ENCODE data around the gene ANKHD1.

The ANKHD1 gene

GRCh38 chr5:140371356-140372151, 30.1 kb upstream of the ANKHD1 start:
- no peak for DNase-seq (ENCODE audit: low read depth in 2 of 2)

- DNase-seq (ENCODE audit: low read depth in 2 of 2) = peak; percentile 9 to 10
These were observed 28.6 kb upstream of the ANKHD1 start for GRCh38 chr5:140372971-140373487.

- no peak for DNase-seq (ENCODE audit: low read depth in 2 of 2)
These were observed 20.3 kb upstream of the ANKHD1 start for GRCh38 chr5:140381351-140381750.

- DNase-seq (ENCODE audit: low read depth in 2 of 2) = no peak
These were observed 19.7 kb upstream of the ANKHD1 start for GRCh38 chr5:140381972-140382371.

- no peak for DNase-seq (ENCODE audit: low read depth in 2 of 2)
These were observed 18.8 kb upstream of the ANKHD1 start for GRCh38 chr5:140382866-140383265.

GRCh38 chr5:140383300-140383699, 18.3 kb upstream of the ANKHD1 start:
- no peak for DNase-seq (ENCODE audit: low read depth in 2 of 2)

GRCh38 chr5:140388052-140388451, 13.6 kb upstream of the ANKHD1 start:
- DNase-seq (ENCODE audit: low read depth in 2 of 2) = no peak

- no peak for DNase-seq (ENCODE audit: low read depth in 2 of 2)
These were observed 10.3 kb upstream of the ANKHD1 start for GRCh38 chr5:140391312-140391711.

GRCh38 chr5:140391732-140392131, 9.9 kb upstream of the ANKHD1 start:
- DNase-seq (ENCODE audit: low read depth in 2 of 2) = no peak

GRCh38 chr5:140393738-140394137, 7.9 kb upstream of the ANKHD1 start:
- no peak for DNase-seq (ENCODE audit: low read depth in 2 of 2)

- no peak for DNase-seq (ENCODE audit: low read depth in 2 of 2)
These were observed 3.2 kb upstream of the ANKHD1 start for GRCh38 chr5:140398379-140398811.

- DNase-seq (ENCODE audit: low read depth in 2 of 2) = peak in 1 of 2 donors; percentile 13
These were observed 1.5 kb upstream of the ANKHD1 start for GRCh38 chr5:140399979-140400729.

- DNase-seq (ENCODE audit: low read depth in 2 of 2) = peak; percentile 71 to 77
These were observed 787 bp upstream of the ANKHD1 start for GRCh38 chr5:140400730-140401361.

- DNase-seq (ENCODE audit: low read depth in 2 of 2) = peak; percentile 13 to 27
These were observed 833 bp downstream of the ANKHD1 start for GRCh38 chr5:140402258-140403074.

GRCh38 chr5:140403613-140404012, 2.0 kb downstream of the ANKHD1 start:
- DNase-seq (ENCODE audit: low read depth in 2 of 2) = no peak

- DNase-seq (ENCODE audit: low read depth in 2 of 2) = no peak
These were observed 7.2 kb downstream of the ANKHD1 start for GRCh38 chr5:140408750-140409241.

GRCh38 chr5:140413230-140413629, 11.6 kb downstream of the ANKHD1 start:
- DNase-seq (ENCODE audit: low read depth in 2 of 2) = no peak

- DNase-seq (ENCODE audit: low read depth in 2 of 2) = no peak
These were observed 15.6 kb downstream of the ANKHD1 start for GRCh38 chr5:140417235-140417634.

GRCh38 chr5:140418862-140419520, 17.4 kb downstream of the ANKHD1 start:
- DNase-seq (ENCODE audit: low read depth in 2 of 2) = no peak

GRCh38 chr5:140420226-140420570, 18.6 kb downstream of the ANKHD1 start:
- no peak for DNase-seq (ENCODE audit: low read depth in 2 of 2)

Data from activated CD8-positive, alpha-beta memory T cell treated with anti-CD3 and anti-CD28 coated beads for 4 hours (primary cell).